Stimulated activated CD8-positive, alpha-beta memory T cell treated with anti-CD3 and anti-CD28 coated beads, Interleukin-12 subunit alpha, Interleukin-12 subunit beta, amount 100 ng/mL, for 24 hours (primary cell): ENCODE results near the gene TMED10.
"Not testable (repeated sequence)": the region's sequence is repeated elsewhere in the genome, so short reads cannot be mapped to it uniquely, and the experiment has no call there.

ENCODE experiments used
- DNase-seq: peaks from one replicate; pipeline ENCODE4 v3.0.0-alpha.2; 2020; ENCODE audit errors: extremely low read depth

Gene TMED10

GRCh38 chr14:75127474-75127820 lies 49.0 kb downstream of the TMED10 start:
- DNase-seq = not testable (repeated sequence)

- DNase-seq = peak; percentile 77
These were observed 49.5 kb downstream of the TMED10 start, which contains the start of gene NEK9 for GRCh38 chr14:75126679-75127473. TSS of gene NEK9 (minus strand) at chr14:75127048. CDS start at chr14:75126921, 127 bp downstream.

- no peak for DNase-seq
These were observed 50.3 kb downstream of the TMED10 start for GRCh38 chr14:75126121-75126544.

DNA sequence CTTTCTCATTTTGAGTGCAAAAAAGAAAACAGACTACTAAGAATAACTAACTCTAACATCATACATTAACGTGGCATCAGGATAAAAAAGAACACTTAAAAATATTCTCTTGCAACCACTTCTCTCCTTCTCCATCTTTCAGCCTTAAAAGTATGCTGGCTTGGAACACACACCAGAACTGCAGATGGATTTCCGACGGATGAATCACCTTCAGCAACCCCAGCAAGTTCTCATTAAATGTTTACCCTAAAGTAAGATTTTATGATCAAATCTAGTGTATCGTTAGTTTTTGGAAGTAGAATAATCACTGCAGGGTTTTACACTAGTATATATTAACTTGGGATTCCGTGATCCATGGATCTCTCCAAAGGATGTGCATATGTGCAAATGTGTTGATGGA lies 50.8 kb downstream of the TMED10 start:
- no peak for DNase-seq

- DNase-seq = no peak
These were observed 52.4 kb downstream of the TMED10 start for GRCh38 chr14:75123991-75124390.

GRCh38 chr14:75121552-75121951 lies 54.9 kb downstream of the TMED10 start:
- DNase-seq = no peak

DNA sequence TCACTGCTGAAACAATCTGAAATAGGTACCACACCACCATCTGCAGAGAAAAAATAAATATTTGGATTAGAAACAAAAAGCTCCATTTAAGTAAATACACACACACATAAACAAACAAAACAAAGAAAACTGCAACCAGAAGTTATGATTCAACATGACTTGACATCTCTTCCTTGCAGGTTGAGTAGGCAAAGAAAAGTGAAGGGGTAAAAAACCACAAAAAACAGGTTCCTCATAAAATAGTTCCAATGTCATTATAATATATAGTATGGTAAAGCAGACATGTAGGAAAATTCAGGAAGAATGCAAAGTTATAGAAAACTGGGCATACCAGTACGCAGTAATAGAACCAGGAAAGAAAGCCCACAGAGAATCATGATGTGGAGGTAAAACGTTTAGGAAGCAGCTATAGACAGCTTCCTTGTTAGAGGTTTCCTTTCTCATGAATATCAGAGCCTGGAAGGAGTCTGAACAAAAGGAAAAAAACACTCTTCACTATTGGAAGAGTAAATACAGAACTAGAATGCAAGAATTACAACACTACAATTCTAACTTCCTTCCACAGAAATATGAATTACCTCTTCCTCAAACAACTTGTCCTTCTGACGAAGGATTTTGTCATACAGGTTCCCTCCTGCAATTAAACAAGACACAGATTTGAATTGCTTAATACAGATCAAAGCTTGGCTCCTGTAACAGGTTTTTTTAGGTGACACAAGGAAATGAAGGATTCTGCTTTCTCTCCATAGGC lies 55.7 kb downstream of the TMED10 start:
- DNase-seq = no peak

DNA sequence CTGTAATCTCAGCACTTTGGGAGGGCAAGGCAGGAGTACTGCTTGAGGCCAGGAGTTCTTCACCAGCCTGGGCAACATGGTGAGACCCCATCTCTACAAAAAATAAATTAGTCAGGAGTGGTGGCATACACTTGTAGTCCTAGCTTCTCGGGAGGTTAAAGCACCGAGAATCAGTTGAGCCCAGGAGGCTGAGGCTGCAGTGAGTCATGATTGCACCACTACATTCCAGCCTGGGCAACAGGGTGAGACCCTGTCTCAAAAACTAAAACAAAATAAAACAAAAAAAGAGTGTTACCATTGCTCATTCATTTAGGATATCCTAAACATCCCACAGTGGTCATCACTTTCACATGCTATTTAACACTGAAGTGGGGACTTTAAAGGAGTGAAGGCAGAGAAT lies 57.4 kb downstream of the TMED10 start:
- DNase-seq = no peak

GRCh38 chr14:75113932-75114539 lies 62.4 kb downstream of the TMED10 start:
- no peak for DNase-seq

DNA sequence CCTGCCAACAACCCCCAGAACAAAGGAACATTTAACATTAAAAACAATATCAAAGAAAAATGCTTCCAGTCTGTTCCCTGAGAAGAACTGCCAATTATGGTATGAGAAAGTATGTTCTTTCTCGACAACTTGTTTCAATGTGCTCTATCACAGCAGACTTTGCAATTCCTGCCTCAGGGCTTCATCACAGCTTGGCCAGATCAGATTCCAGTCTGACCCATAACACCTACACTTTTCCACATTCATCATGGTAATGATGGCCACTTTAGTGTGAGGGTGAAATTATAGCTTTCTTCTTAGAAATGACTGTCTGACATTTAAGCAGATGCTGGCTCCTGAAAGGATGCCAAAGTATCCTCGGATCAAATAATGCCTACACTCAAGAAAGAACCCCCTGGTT lies 66.5 kb downstream of the TMED10 start:
- DNase-seq = no peak

GRCh38 chr14:75107186-75107585 lies 69.2 kb downstream of the TMED10 start:
- no peak for DNase-seq

DNA sequence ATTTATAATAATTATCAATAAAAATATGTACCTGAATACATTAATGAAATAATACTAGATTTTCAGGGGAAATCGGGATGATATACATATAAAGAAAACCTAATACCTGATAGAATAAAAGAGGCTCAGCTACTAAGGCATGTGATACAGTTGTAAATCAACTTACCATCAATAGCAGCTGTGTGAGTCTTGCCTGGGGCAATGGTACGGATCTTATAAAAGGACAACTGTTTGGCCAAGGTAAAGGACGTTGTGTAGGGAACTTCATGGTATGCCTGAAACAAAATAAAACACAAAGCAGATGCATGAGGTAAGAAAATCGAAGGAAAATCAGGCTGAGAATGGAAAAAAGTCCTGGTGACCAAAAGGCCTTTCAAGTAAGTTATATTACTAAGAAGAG lies 74.9 kb downstream of the TMED10 start:
- no peak for DNase-seq

- no peak for DNase-seq
These were observed 77.7 kb downstream of the TMED10 start for GRCh38 chr14:75098682-75099081.

- DNase-seq = no peak
These were observed 78.2 kb downstream of the TMED10 start for GRCh38 chr14:75098212-75098611.

DNA sequence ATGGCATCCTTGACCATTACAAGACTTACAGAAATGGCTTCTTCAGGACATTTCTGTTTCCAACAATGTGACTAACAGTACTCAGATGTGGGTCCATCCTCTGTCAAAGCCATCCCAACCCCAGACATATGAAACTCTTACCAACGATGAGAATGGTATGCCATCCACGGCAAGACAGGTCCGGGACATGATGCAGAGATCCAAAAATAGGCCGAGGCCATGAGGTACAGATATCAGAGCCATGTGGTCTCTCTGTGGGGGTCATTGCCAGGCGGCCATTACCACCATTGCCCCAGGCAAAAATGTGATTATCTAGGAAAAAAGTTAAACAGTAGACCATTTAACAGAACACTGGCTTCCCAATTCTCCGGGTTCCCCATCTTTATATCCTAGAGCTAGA lies 79.5 kb downstream of the TMED10 start:
- no peak for DNase-seq

GRCh38 chr14:75095690-75096089 lies 80.7 kb downstream of the TMED10 start:
- no peak for DNase-seq

GRCh38 chr14:75094896-75095295 lies 81.5 kb downstream of the TMED10 start:
- no peak for DNase-seq

DNA sequence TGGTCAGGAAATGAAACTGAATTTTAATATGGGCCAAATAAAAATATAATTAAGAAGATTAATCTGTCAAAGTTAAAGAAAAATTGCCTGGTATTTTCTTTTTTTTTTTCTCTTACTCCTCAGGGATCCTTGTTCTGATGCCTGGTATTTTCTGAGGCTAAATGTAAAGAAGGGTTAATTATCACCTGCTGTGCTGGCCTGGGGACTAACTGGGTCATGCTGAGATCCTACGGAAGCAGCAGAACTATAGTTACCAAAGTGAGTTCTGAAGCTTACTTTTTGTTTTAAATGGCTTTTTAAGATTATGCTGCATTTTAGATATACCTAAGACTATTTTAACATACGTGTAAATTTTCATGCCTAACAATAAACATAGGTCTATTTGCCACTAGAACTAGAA lies 83.7 kb downstream of the TMED10 start:
- DNase-seq = no peak

- DNase-seq = no peak
These were observed 85.2 kb downstream of the TMED10 start for GRCh38 chr14:75091251-75091650.

- DNase-seq = no peak
These were observed 86.1 kb downstream of the TMED10 start for GRCh38 chr14:75090353-75090752.

GRCh38 chr14:75088566-75089373 lies 87.6 kb downstream of the TMED10 start:
- no peak for DNase-seq

- DNase-seq = no peak
These were observed 88.3 kb downstream of the TMED10 start for GRCh38 chr14:75088153-75088552.
